DMS79 (cell line): ENCODE results near the gene SMIM36.
"Not testable (repeated sequence)": the region's sequence is repeated elsewhere in the genome, so short reads cannot be mapped to it uniquely, and the experiment has no call there.

Source experiments
- DNase-seq: peaks from one replicate; lab custom pipeline; 2025; lab: John Stamatoyannopoulos, UW

Gene SMIM36

GRCh38 chr17:55501626-55502025 is 9.6 kb downstream of the SMIM36 start:
- DNase-seq: not testable (repeated sequence)

DNA sequence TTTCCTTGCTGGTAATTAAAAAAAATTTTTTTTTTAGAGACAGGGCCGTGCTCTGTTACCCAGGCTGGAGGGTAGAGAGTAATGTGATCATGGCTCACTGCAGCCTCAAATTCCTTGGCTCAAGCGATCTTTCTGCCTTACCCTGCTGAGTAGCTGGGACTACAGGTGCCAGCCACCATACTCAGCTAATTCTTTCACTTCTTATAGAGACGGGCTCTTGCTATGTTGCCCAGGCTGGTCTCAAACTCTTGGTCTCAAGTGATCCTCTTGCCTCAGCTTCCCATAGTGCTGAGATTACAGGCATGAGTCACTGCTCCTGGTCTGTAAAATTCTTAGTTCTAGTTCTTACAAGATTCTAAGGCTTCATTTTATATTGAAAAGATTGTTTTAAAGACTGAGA is 11.1 kb downstream of the SMIM36 start:
- no peak for DNase-seq

- no peak for DNase-seq
Measured at GRCh38 chr17:55496094-55496881, 15.0 kb downstream of the SMIM36 start.

DNA sequence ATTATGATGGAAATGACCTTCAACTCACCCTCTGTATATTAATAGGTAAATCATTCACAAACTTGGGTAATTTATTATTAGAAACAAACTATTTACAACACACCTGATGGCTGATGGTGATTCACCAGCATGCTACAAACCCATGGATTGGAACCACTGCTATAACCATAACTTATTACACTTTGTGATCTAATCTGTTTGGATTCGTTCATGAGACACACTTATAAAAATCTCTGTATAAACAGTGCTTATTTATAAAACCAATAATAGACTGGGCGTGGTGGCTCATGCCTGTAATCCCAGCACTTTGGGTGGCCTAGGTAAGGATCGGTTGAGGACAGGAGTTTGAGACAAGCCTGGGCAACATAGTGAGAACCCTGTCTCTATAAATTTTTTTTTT is 16.0 kb downstream of the SMIM36 start:
- no peak for DNase-seq

DNA sequence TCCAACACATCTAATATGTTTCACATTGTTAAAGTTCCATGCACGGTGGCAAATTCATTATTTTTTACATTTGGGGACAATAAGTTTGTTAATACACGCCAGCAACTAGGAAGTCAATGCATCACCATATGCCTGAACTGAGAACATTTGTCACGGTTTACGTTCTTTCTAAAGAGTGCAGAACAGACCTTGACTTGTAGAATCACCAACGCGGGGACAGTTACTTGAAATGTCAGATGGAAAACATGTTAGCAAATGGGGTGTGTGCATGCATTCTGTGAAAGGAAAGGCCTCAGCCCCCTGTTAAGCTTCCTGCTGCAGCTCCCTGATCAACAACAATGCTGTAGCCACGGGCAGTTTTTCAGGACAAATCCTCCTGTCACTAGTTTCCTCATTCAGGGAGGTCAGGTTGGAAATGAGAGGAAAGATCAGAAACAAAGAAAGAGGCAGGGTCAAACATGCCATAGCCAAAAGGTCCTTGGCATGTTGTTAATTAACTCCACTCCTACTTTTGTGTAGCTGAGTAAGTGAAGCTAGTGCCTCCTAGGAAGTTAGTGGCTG is 18.4 kb downstream of the SMIM36 start:
- DNase-seq: no peak

DNA sequence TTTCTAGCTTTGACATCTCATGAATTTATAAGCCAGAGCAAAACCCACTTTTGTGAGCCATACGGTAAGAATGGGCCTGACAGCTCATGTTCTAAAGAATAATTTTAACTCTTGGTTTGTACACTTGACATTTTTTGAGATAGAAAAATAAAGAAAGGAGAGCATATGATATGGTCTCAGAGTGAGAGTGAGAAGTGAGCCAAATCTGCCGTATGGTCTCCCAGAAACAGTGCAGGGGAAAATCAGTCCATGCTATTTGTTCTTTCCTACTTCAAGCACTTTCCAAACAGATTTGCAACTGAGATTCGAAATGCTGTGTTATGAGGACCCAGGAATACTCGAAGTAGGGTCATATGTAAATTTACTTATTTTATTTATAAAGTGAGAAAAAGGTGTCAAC is 20.9 kb downstream of the SMIM36 start:
- no peak for DNase-seq

GRCh38 chr17:55487695-55488432 is 23.4 kb downstream of the SMIM36 start:
- no peak for DNase-seq

DNA sequence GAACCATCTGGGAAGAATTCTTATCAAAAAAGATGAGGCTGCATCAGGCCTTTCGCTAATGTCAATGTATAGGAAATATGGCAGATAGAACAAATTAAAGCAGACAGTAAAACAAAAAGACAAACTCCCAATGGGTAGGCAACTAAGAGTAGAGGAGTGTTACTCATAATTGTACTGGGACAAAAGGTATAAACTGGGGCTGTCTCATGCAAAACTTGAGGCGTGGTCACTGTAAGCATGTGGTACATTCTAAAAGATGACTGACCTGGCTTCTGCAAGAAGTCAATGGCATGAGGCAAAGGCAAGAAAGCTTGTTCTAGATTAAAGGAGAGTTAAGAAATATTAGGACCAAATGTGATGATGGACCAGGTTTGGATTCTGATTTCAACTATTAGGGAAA is 26.7 kb downstream of the SMIM36 start:
- no peak for DNase-seq

GRCh38 chr17:55482591-55483389 is 28.5 kb downstream of the SMIM36 start:
- DNase-seq: no peak

GRCh38 chr17:55480631-55481315 is 30.5 kb downstream of the SMIM36 start:
- DNase-seq: no peak

- DNase-seq: no peak
Measured at GRCh38 chr17:55479903-55480302, 31.3 kb downstream of the SMIM36 start.

DNA sequence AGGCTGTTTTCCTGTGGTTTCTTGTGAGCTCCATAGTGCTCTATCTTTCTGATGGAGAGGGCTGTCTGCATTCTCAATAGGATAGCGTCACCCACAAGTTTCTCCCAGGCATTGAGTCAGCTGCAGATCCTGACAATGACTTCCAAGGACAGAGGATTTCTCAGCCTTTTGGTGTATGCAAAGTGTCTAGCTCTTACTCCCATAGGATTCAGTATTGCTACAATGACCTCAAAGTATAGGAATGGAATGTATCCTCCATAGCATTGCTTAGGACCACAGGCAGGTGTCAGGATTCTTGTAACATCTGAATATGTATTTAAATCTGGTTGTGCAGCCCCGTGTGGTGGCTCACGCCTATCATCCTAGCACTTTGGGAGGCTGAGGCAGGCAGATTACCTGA is 32.3 kb downstream of the SMIM36 start:
- DNase-seq: no peak

GRCh38 chr17:55466671-55467070 is 44.6 kb downstream of the SMIM36 start:
- no peak for DNase-seq

- not testable (repeated sequence) for DNase-seq
Measured at GRCh38 chr17:55465771-55466170, 45.5 kb downstream of the SMIM36 start.

GRCh38 chr17:55463600-55463999 is 47.7 kb downstream of the SMIM36 start:
- DNase-seq: no peak

DNA sequence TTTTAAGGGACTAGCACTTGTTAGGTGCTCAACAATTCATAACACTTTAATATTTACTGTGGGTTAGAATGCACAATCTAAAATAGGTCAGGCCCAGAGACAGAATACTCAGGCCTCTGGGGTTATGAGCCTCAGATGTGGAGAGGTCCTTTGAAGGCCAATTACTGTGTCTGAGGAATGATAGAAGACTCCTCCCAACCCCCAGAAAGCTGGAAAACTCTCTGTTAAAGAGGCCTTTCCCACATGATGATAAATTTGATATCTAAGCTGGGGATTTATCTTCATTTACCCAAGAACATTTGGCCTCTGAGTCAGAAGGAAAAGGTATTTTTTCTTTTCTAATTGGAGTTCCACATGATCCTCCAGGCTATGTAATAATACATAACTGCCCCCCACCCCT is 48.5 kb downstream of the SMIM36 start:
- no peak for DNase-seq

GRCh38 chr17:55462234-55462633 is 49.0 kb downstream of the SMIM36 start:
- no peak for DNase-seq

DNA sequence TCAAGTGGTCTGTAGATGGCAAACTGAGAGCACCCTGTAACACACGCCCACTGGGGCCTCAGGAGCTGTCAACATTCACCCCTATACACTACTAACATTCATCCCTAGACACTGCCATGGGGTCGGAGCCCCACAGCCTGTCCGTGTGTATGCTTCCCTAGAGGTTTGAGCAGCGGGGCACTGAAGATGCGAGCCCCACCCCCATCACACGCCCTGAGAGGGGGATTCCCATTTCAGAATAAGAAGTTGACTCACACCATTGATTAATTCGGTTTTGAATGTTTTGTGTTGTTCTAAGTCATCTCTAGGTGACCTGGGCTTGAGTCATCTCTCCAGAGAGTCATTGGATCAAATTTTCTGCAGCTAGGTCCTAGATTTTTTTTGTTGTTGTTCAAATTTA is 52.3 kb downstream of the SMIM36 start:
- no peak for DNase-seq

- no peak for DNase-seq
Measured at GRCh38 chr17:55458287-55458900, 52.9 kb downstream of the SMIM36 start.

DNA sequence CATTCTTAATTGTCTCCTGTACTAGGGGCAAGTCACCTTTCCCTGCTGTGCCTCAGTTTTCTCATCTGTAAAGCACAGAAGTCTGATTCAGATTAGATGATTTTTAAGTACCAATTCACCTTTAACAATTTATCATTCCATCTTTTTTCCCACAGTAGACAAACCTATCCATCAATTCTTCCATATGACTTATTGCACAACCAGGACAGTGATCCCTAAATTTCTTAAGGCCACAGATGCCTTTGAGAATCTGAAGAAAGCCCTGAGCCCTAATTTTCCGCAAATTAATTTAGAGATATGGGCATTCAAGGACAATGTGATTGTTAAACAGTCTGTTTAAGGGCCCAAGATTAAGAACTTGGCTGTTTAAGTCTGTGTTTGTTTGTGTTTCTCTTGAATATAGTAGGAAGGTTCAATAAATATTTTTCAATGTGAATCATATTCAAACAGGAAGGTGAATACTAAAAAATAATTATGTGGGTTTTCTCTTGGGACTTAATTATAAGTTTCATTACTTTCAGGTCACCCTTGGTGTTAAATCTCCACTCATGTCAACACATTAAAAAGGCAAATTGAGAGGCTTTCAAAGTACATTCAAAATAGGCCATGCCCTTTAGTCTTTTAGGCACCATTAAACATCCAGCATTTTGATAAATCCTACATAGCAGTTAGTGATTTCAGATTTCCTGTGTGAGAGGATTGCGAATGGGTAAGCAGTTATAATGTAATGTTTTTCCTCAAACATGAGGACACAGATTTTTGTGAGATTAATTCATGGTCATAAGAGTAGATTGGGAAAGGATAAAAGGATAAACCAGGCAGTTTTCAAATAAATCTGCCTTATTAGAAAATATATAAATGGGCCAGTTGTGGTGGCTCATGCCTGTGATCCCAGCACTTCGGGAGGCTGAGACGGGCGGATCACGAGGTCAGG is 54.7 kb downstream of the SMIM36 start:
- DNase-seq: no peak
